Activated T-helper 1 cell treated with Interleukin-2 at 50 U/mL for 16 hours (primary cell): Measurements from ENCODE around the gene CYB561.
A peak's percentile ranks its signal among the peaks of the same experiment; 100 is the strongest.

Experiments used
- DNase-seq: peaks from one replicate; pipeline ENCODE4 v3.0.0-alpha.2; 2020; ENCODE audit warnings: low read depth

CYB561 gene

DNA sequence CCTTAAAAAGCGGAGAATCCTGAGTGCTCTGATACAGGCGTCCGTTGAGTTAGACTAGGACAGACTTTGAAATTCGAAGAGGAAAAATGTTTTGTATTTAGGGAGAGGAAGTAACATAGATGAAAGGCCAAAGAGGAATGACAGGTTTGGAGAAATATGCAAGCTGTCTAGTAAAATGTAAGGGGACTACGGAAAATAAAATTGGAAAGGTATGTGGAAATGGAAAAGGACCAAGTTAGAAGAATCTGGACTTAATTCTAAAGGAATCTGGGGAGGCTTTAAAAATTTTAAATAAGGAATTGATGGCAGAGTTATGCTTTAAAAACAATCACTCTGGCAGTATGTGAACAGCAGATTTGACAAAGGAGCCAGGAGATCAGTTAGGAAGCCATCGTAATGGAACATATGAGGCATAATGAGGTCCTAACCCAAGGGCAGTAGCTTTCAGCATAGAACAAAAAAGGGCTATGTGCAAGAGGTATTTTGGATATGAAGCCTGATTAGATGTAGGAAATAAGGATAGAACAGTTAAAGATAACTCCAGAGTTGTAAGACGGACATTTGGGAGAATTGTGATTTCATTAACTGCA, 38.3 kb downstream of the CYB561 start:
- no peak for DNase-seq

DNA sequence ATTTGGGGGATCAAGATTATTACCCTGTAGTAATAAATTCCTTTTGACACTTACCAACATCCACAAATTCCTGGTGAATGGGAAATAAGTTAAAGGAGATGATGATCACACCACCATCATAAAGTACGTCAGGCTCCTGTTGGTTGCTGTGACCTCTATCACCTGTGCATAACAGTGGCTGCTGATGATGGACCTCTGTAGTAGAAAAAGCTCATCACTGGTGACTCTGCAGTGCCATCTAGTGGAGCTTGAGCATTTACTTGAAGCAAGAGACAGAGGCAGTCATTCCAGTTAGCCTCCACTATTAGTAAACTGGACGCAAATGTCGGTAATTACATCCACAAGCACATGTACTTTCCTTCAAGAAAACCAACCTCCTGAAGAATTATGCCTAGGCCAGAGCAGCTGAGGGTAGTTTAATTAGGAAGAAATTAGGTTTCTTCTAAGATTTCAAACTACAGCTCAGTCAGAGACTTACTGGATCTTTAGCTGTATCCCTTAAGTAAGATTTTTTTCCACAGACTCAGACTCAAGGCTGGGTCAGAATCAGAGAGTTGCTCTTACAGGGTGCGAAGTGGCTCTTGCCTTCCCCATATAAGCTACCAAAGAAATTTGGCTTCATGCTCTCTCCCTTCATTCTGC, 39.3 kb downstream of the CYB561 start:
- peak; percentile 28 for DNase-seq

DNA sequence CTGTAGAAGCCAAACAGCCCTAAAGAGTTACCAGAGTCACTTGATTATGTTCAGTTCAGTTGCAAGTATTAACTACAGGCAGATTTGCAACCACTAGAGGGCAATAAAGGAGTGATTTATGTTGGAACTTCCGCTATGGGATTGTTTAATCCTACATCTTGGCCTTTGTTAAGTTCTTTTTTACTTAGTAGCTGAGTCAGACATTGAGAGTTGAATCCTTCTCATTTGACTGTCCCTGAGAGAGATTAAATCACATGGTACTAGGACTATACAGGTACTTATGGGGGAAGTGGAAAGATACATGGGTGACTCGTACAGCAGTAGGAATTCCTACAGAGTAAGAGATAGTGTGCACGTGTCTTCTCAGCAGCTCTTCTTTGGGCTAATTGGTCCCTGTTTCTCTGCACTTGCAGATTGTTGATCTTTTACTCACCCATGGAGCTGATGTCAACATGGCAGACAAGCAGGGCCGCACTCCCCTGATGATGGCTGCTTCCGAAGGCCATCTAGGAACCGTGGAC, 40.3 kb downstream of the CYB561 start:
- no peak for DNase-seq

DNA sequence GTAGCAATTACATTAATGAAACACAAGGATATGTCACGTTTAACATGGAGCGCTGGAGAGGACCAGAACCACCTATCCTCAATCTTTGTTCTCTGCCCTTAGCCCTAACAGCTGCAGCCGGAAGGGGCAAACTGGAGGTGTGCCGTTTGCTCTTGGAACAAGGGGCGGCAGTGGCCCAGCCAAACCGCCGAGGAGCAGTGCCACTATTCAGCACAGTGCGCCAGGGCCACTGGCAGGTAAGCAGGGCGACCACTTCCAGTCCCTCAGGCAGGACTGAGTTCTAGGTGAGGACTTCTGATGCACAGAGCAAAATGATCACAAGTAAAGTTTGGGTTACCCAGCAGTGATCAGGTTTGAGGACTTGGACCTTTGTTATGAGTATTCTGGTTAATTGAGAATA, 41.1 kb downstream of the CYB561 start:
- no peak for DNase-seq

DNA sequence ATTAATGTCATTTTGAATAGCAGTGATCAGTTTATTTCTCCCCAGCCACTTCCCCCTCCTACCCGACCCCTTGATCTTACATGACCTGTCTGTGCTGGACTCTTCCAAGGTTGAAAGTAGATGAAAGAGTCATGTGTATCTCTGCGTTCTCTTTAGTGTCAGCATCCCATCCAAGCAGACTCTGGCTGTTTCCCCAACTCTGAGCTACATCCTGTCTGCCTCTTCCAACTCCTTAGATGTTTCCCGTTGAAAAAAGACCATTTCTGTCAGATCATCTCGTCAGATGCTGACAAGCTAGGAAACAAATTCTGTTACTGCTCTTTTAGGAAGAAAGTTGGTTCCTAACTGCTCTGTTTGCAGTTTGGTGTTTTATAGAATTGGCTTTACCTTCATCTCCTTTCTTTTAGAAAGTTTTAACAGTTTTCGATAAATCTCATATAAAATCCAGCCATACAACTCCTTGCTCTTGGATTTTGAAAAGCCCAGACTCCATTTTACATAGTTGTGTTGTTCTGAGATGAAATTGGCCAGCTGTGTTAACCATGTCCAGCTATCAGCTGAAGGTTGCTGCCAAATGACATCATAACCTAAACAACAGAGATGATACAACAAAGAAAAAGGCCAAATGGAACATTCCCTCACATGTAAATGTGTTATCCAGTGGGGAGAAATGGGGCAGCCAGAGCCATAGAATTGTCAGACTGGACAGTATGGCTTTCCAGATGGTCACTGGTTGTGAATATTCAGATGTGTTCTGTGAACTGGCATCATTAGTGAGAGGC, 43.5 kb downstream of the CYB561 start:
- DNase-seq, result no peak

DNA sequence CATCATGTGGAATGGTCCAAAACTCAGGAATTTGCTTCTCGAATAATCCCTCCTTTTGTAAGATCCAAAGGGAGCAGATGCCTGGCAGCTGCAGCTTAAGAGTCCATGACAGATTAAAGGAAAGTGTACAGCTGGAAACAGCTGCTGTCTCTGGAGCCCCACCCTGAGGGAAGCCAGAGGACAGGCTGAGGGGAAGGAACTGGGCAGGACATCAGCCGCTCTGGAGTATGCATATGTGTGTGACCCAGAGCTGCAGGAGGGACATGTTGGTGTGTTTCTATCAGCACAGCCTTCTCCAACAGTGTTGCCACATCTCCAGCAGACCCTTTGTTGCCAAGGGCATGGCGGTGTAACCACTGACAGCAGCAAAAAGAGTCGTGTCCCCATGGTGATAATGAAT, 46.2 kb downstream of the CYB561 start:
- DNase-seq, result no peak

DNA sequence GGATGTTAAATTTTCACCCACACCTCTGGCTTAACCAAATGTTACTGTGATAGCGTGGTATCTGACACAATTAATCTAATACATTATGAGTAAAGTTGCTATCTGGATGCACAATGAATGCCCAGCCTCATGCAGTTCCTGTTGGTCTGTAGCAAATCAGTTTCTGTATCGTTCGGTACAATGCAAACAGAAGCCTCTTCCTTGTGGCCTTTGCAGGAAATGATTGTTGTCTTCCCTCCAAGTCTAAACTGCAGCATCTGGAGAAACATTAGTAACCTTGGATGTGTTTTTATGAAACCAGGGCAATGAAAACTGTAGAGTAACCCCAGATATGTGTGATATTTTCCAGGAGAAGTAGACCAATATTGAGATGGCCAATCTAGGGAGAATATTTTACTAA, 46.8 kb downstream of the CYB561 start:
- DNase-seq, result no peak

DNA sequence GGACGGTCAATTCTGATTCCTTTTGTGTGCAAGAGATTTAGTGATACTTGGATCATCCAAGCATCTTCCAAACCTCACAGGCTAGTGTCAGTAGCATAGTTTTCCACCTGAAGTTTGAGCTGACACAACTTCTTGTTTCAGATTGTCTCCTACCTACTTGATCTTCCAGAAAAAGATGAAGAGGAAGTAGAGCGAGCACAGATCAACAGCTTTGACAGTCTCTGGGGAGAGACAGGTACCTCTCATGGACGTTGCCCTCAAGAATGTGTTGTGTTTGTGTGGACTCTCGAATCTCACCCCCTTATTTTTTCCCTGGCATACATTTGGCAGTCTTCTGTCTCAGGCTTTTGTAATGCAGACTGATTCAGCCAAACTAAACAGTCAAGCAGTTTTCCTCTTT, 47.4 kb downstream of the CYB561 start:
- DNase-seq, result no peak

DNA sequence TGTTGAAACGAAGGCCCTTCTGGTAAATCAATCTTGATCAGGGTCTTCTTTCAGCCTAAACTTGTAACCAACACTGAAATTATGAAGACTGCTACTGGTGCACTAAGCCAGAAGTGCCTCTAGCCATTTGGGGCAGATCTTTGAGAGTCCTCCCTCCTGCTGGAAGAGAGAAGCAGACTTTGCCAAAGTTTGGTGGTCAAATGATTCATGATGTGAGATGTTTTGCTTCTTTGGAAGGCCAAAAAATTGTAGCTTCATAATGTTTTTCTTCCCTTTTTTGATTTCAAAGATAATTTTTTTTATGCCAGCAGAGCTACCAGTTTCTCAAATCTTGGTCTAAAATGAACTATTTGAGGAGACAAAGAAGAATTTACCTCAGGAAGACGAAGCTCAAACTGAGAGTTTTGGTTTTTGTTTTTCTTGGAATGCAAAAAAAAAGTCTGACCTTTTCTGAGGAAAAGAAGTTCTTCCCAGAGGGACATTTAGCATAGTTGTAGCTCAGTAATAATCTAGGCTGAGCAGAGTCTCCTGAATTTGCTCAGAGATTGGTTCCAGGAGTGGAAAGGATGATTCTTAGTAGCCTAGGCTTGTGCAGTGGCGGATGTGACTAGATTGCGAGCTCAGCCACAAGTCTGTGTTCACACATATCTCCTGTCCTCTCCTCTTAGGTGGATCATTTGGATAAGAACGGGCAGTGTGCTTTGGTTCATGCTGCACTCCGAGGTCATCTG, 50.9 kb downstream of the CYB561 start:
- DNase-seq, result no peak

DNA sequence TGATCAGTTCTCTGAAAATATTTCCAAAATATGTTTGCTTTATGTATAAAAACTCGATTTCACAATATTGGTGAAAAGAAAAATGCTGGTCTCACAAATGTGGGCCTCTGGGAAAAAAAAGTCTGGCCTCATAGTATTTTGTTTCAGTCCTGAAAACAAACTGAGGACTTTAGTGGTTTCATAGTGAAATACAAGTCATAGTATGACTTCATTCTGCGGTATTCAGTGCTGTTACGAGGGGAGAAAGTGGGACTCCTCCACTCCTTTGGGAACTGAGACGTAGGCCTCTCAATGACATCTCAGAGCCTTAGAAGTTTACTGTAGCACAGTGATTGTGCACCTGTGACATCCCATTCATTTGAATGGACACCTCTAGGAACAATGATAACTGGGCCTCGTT, 56.0 kb downstream of the CYB561 start:
- DNase-seq, result no peak

DNA sequence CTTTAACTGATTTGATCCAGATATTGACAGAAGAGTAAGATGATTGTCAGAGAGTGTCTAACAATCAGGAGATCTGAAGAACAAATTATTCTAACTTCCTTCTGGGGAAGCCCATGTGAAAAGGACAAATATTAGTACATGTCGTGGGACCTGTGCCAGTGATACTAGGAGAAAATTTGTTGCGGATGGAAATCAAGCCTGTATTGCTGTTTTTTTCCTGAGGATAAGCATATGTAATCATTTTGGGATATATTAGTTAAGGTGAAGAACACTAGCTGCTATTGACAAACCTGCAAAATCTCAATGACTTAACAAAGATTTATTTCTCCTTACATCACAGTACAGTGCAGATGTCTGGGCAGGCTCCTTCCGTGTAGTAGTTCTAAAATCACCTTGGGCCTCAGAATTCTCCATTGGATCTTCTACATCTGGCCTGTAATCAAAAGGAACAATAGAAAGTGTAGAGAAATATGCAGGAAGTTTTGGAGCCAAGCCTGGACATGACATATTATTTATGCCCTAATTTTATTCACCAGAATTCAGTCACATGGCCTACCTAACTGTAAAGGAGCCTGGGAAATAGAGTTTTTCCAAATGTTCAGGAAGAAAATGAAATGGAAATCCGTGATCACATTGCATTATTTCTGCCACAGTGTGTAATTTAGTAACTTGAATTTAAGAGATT, 58.3 kb downstream of the CYB561 start:
- DNase-seq, result no peak

DNA sequence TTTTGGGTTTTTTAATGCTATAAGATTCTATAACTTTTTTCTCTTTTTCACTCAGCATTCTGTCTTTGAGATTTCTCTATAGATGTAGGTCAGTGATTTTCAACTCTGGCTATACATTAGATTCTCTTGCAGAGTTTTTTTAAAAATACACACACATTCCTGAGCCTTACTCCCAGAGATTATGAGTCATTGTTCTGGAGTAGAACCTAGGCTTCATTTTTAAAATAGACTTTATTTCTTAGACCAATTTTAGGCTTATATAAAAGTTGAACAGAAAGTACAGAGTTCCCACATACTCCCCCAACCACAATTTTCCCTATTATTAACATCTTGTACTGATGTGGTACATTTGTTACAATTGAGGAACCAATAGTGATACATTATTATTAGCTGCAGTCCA, 63.3 kb downstream of the CYB561 start:
- no peak for DNase-seq
